Urinary bladder (tissue), 4 donors: ENCODE data around the gene MCRIP2. TPM values are rescaled to one million over a fixed set of nuclear protein-coding genes. Genes with fewer than 3 reads are reported as not detected.

ENCODE experiments used
- DNase-seq: peaks from one replicate; pipeline ENCODE4 v3.0.0-alpha.2; 2015; ENCODE audit errors: extremely low spot score
- H3K27ac ChIP-seq: one replicate; pipeline ENCODE4 v1.5.1; 2013; ENCODE audit warnings: low read depth, mild to moderate bottlenecking, moderate library complexity
- H3K36me3 ChIP-seq: one replicate; pipeline ENCODE4 v1.6.1; 2013; ENCODE audit warnings: mild to moderate bottlenecking, moderate library complexity; ENCODE audit not compliant: insufficient read depth
- H3K4me1 ChIP-seq: one replicate; pipeline ENCODE4 v1.6.1; 2013; ENCODE audit warnings: mild to moderate bottlenecking, moderate library complexity; ENCODE audit not compliant: insufficient read depth
- H3K4me3 ChIP-seq: one replicate; pipeline ENCODE4 v1.5.1; 2013; ENCODE audit warnings: low read depth, low read length
- WGBS: extraction: QIAGEN DNeasy Blood & Tissue Kit; methylation state at CpG from one replicate; pipeline ENCODE4 v1.1.7; 2013; 5-methylcytosine and 5-hydroxymethylcytosine counted together
- polyA plus RNA-seq: library from polyadenylated mRNA; stranded (reverse); fragments of 200-250 nt; gene quantifications from one replicate; pipeline ENCODE4 v1.2.3, GENCODE V29; 2013
- total RNA-seq: library from RNA; depleted of rRNA; stranded (reverse); fragments of >200 nt; gene quantifications from one replicate; pipeline ENCODE4 v1.2.3, GENCODE V29; 2014
- donor health status: healthy with polysubstance abuse.
- donor health status: healthy.

Gene MCRIP2
- total and polyA plus RNA-seq, 2 donors, result 5.1 to 42.6 TPM

GRCh38 chr16:643050-643368 is 1.4 kb downstream of the MCRIP2 start:
- H3K4me1 ChIP-seq, result peaks cover 3% of the 10 kb centered on the region
- H3K27ac ChIP-seq, result no peak overlapping the region
- no peaks in the 10 kb centered on the region for H3K36me3 ChIP-seq
- 88% methylated on average over 13 of the region's 13 CpGs for WGBS
- no peak for DNase-seq
- H3K4me3 ChIP-seq, result no peak overlapping the region

GRCh38 chr16:644556-644955 is 2.9 kb downstream of the MCRIP2 start:
- Histone ChIP-seq H3K4me3 (no peak overlapping the region), H3K27ac (no peak overlapping the region), H3K4me1 (peaks cover 3% of the 10 kb centered on the region), H3K36me3 (no peaks in the 10 kb centered on the region)
- WGBS, result 90% methylated on average over 12 of the region's 12 CpGs
- no peak for DNase-seq

- Histone ChIP-seq H3K36me3 (no peaks in the 10 kb centered on the region), H3K27ac (no peak overlapping the region), H3K4me1 (no peaks in the 10 kb centered on the region), H3K4me3 (no peak overlapping the region)
- no peak for DNase-seq
- 75% methylated on average over 32 of the region's 32 CpGs for WGBS
Measured at GRCh38 chr16:645852-646678, 4.4 kb downstream of the MCRIP2 start.

GRCh38 chr16:646679-647172 is 5.1 kb downstream of the MCRIP2 start:
- Histone ChIP-seq H3K27ac (no peak overlapping the region), H3K4me1 (no peaks in the 10 kb centered on the region), H3K36me3 (no peaks in the 10 kb centered on the region), H3K4me3 (no peak overlapping the region)
- 78% methylated on average over 22 of the region's 22 CpGs for WGBS
- no peak for DNase-seq

GRCh38 chr16:647173-647902 is 5.7 kb downstream of the MCRIP2 start:
- H3K4me1 ChIP-seq, result no peaks in the 10 kb centered on the region
- 84% methylated on average over 25 of the region's 25 CpGs for WGBS
- H3K27ac ChIP-seq, result no peak overlapping the region
- H3K4me3 ChIP-seq, result no peak overlapping the region
- no peaks in the 10 kb centered on the region for H3K36me3 ChIP-seq
- DNase-seq, result no peak

- H3K27ac ChIP-seq, result peak overlapping the region; percentile 81
- WGBS, result 36% methylated on average over 24 of the region's 24 CpGs
- DNase-seq, result no peak
- no peaks in the 10 kb centered on the region for H3K36me3 ChIP-seq
- H3K4me3 ChIP-seq, result peak overlapping the region; percentile 81
- no peaks in the 10 kb centered on the region for H3K4me1 ChIP-seq
Measured at GRCh38 chr16:648071-648780, 6.6 kb downstream of the MCRIP2 start.

- Histone ChIP-seq H3K4me3 (peak within 1 kb of the TSS; percentile 81), H3K36me3 (no peaks in the 10 kb centered on the region), H3K27ac (peak within 1 kb of the TSS; percentile 81), H3K4me1 (no peaks in the 10 kb centered on the region)
- 1% methylated on average over 91 of the region's 91 CpGs for WGBS
- peak; percentile 59 for DNase-seq
Measured at GRCh38 chr16:648781-649589, 7.4 kb downstream of the MCRIP2 start, which contains the start of gene WDR90. TSS of gene WDR90 (plus strand) at chr16:649365. CDS start at chr16:649417, 52 bp downstream.

GRCh38 chr16:649631-650030 is 8.0 kb downstream of the MCRIP2 start:
- peak overlapping the region; percentile 81 for H3K4me3 ChIP-seq
- H3K4me1 ChIP-seq, result no peaks in the 10 kb centered on the region
- no peaks in the 10 kb centered on the region for H3K36me3 ChIP-seq
- DNase-seq, result no peak
- H3K27ac ChIP-seq, result no peak overlapping the region
- WGBS, result 1% methylated on average over 44 of the region's 44 CpGs

GRCh38 chr16:651844-652243 is 10.2 kb downstream of the MCRIP2 start:
- WGBS, result 90% methylated on average over 22 of the region's 22 CpGs
- Histone ChIP-seq H3K27ac (no peak overlapping the region), H3K36me3 (no peaks in the 10 kb centered on the region), H3K4me3 (no peak overlapping the region), H3K4me1 (no peaks in the 10 kb centered on the region)
- no peak for DNase-seq

GRCh38 chr16:652454-653305 is 11.1 kb downstream of the MCRIP2 start:
- no peak for DNase-seq
- WGBS, result 81% methylated on average over 28 of the region's 28 CpGs
- no peaks in the 10 kb centered on the region for H3K36me3 ChIP-seq

GRCh38 chr16:654034-654433 is 12.4 kb downstream of the MCRIP2 start:
- Histone ChIP-seq H3K4me1 (no peaks in the 10 kb centered on the region), H3K36me3 (no peaks in the 10 kb centered on the region), H3K4me3 (no peak overlapping the region), H3K27ac (no peak overlapping the region)
- WGBS, result 90% methylated on average over 12 of the region's 12 CpGs
- DNase-seq, result no peak

More at GRCh38 chr16:652454-653305, 11.1 kb downstream of the MCRIP2 start:
- Histone ChIP-seq H3K4me1 (no peaks in the 10 kb centered on the region), H3K4me3 (no peak overlapping the region), H3K27ac (no peak overlapping the region)

- H3K4me1 ChIP-seq, result no peaks in the 10 kb centered on the region
- H3K4me3 ChIP-seq, result no peak overlapping the region
- no peak overlapping the region for H3K27ac ChIP-seq
- 94% methylated on average over 22 of the region's 22 CpGs for WGBS
- no peaks in the 10 kb centered on the region for H3K36me3 ChIP-seq
- no peak for DNase-seq
Measured at GRCh38 chr16:657487-657886, 15.9 kb downstream of the MCRIP2 start.
